GM12878 (cell line): Measurements from ENCODE around the gene SENP3. TPM values are rescaled to one million over a fixed set of nuclear protein-coding genes. Genes with fewer than 3 reads are reported as not detected.
A peak's percentile ranks its signal among the peaks of the same experiment; 100 is the strongest.

Experiments
- ATAC-seq: fragments of 200-7000 bp; cut with Tn5 transposase; 3 replicates; pipeline ENCODE4 v1.9.1; 2020; ENCODE audit warnings: mild to moderate bottlenecking, moderate library complexity
- BruUV-seq: library from RNA; stranded (reverse); fragments of 400-500 nt; replicated peaks from 2 replicates; lab custom pipeline; 2021; lab: Mats Ljungman, UMichigan
- CTCF ChIA-PET: fragments of 300-600 bp; sonication (Branson Sonifier 250); formaldehyde crosslinking; extraction: SDS; loops from one replicate; lab custom pipeline; 2021; ENCODE audit warnings: inconsistent platforms; lab: Yijun Ruan, JAX
- POLR2A ChIA-PET: fragments of 350-600 bp; formaldehyde crosslinking; extraction: SDS; loops from one replicate; lab custom pipeline; 2021; ENCODE audit warnings: inconsistent platforms; lab: Charles Lee
- RAD21 ChIA-PET: fragments of 300-600 bp; sonication (Branson Sonifier 250); formaldehyde crosslinking; loops from one replicate; lab custom pipeline; 2023; ENCODE audit warnings: antibody characterized with exemption; ENCODE audit not compliant: unreplicated experiment; lab: Charles Lee
- SMC1A ChIA-PET: fragments of 300-600 bp; sonication (Branson Sonifier 250); formaldehyde crosslinking; loops from one replicate; lab custom pipeline; 2023; ENCODE audit not compliant: unreplicated experiment, uncharacterized antibody; lab: Charles Lee
- DNase-seq: peaks from one replicate; pipeline ENCODE4 v3.0.0-alpha.2; 2011; ENCODE audit warnings: low read depth, low spot score
- FAIRE-seq: peaks from 3 replicates; lab custom pipeline; 2011; peaks lifted over from hg19 to GRCh38; lab: Jason Lieb, UNC
- H2AFZ ChIP-seq: 2 replicates; pipeline ENCODE4 v1.6.0; 2011; ENCODE audit warnings: low read depth, low read length, control low read depth; ENCODE audit not compliant: control insufficient read depth
- H3K27ac ChIP-seq: 2 replicates; pipeline ENCODE4 v1.5.1; 2011; ENCODE audit warnings: control low read depth; ENCODE audit not compliant: control insufficient read depth, insufficient read depth
- H3K27me3 ChIP-seq, 2 experiments: replicated peaks in 1 of 2; 2 replicates each; pipeline versions ENCODE4 v1.6.0 to v1.6.1; 2011; ENCODE audit warnings: low read length in 1 of 2; ENCODE audit not compliant: control insufficient read depth in 2 of 2, insufficient read depth in 2 of 2
- H3K36me3 ChIP-seq, 2 experiments: 2 replicates each; pipeline ENCODE4 v1.5.1; 2011; ENCODE audit warnings: low read length in 1 of 2; ENCODE audit not compliant: control insufficient read depth in 2 of 2, insufficient read depth in 2 of 2
- H3K4me1 ChIP-seq: 2 replicates; pipeline ENCODE4 v1.6.1; 2011; ENCODE audit warnings: mild to moderate bottlenecking, low read length, moderate library complexity, mixed read lengths; ENCODE audit not compliant: control insufficient read depth, insufficient read depth
- H3K4me2 ChIP-seq: 2 replicates; pipeline ENCODE4 v1.6.0; 2011; ENCODE audit warnings: control low read depth; ENCODE audit not compliant: control insufficient read depth, insufficient read depth
- H3K4me3 ChIP-seq: fragments of 200-600 bp; sonication (generic); 2 replicates; pipeline ENCODE4 v1.5.1; 2016
- H3K79me2 ChIP-seq: 2 replicates; pipeline ENCODE4 v1.6.0; 2011; ENCODE audit warnings: low read length; ENCODE audit not compliant: control insufficient read depth, insufficient read depth
- H3K9ac ChIP-seq: 2 replicates; pipeline ENCODE4 v1.8.0; 2011; ENCODE audit warnings: low read length, control low read depth, mixed read lengths; ENCODE audit not compliant: control insufficient read depth, insufficient read depth
- H3K9me3 ChIP-seq: replicated peaks from 3 replicates; pipeline ENCODE4 v1.5.1; 2011; ENCODE audit warnings: mild to moderate bottlenecking, low read length; ENCODE audit not compliant: control insufficient read depth, insufficient read depth
- H4K20me1 ChIP-seq: 2 replicates; pipeline ENCODE4 v1.6.0; 2011; ENCODE audit not compliant: control insufficient read depth, insufficient read depth
- CHD2 ChIP-seq: IDR thresholded peaks from 2 replicates; pipeline ENCODE4 v1.6.1; 2011; ENCODE audit warnings: low read depth, low read length, improper control_type of control experiment, borderline replicate concordance
- ETV6 ChIP-seq, 2 experiments: fragments of 450-650 bp in 1 of 2; IDR thresholded peaks in 1 of 2; conservative IDR thresholded peaks in 1 of 2; 2 replicates each; pipeline ENCODE4 v1.6.1; 2014; ENCODE audit warnings: antibody characterized with exemption in 1 of 2, borderline replicate concordance in 1 of 2, low read depth in 1 of 2, mild to moderate bottlenecking in 1 of 2, moderate library complexity in 1 of 2
- KAT2A ChIP-seq: conservative IDR thresholded peaks from 2 replicates; pipeline ENCODE4 v1.6.1; 2011; ENCODE audit warnings: low read depth, low read length; ENCODE audit not compliant: control insufficient read depth
- PAX5 ChIP-seq: IDR thresholded peaks from 2 replicates; pipeline ENCODE4 v1.6.1; 2011; ENCODE audit warnings: low read depth, low read length, borderline replicate concordance
- TAF1 ChIP-seq: IDR thresholded peaks from 2 replicates; pipeline ENCODE4 v1.6.1; 2011; ENCODE audit warnings: mild to moderate bottlenecking, low read depth, low read length, borderline replicate concordance
- TCF3 ChIP-seq: IDR thresholded peaks from 2 replicates; pipeline ENCODE4 v1.6.1; 2012; ENCODE audit warnings: low read depth, mild to moderate bottlenecking, low read length, borderline replicate concordance; ENCODE audit not compliant: insufficient read depth
- YBX1 ChIP-seq: fragments of 450-650 bp; IDR thresholded peaks from 2 replicates; pipeline ENCODE4 v1.6.1; 2016; ENCODE audit warnings: antibody characterized with exemption
- ZNF207 ChIP-seq: fragments of 450-650 bp; IDR thresholded peaks from 2 replicates; pipeline ENCODE4 v1.6.1; 2014; ENCODE audit warnings: antibody characterized with exemption, mild to moderate bottlenecking, borderline replicate concordance
- whole genome bisulfite sequencing: methylation state at CpG from one replicate; pipeline ENCODE4 v1.1.6; 2016; ENCODE audit warnings: low lambda C conversion rate; ENCODE audit not compliant: insufficient replicate concordance, insufficient coverage; ENCODE audit errors: missing lambda C conversion rate; 5-methylcytosine and 5-hydroxymethylcytosine counted together
- in situ Hi-C: fragments of 300-500 bp; cut with MboI; formaldehyde crosslinking; loops from 9 replicates; pipeline ENCODE4 v1.14.3; 2018; ENCODE audit warnings: mixed read lengths
- intact Hi-C: fragments of 100-400 bp; cut with micrococcal nuclease; formaldehyde crosslinking; loops from one replicate; pipeline ENCODE4 v1.14.2; 2022; ENCODE audit not compliant: unreplicated experiment
- polyA plus RNA-seq, 11 experiments: library from polyadenylated mRNA; depleted of rRNA in 4 of 11; unstranded in 6 of 11; stranded (reverse) in 5 of 11; fragments of >200 nt; fragmentation: Nextera tagmentation in 4 of 11; fragmentation: Illumina TruSeq in 1 of 11; extraction: Ambion mirVana in 4 of 11; extraction: Trizol in 1 of 11; gene quantifications; 1 replicate in 1 of 11; 2 replicates in 10 of 11; pipeline versions ENCODE4 v1.2.1 to v1.2.3, GENCODE V29; 2011 to 2016; ENCODE audit warnings: inconsistent platforms in 2 of 11, missing spikeins in 2 of 11, low read depth in 1 of 11
- total RNA-seq, 4 experiments: library from RNA; depleted of rRNA in 3 of 4; stranded (reverse); fragments of >200 nt in 3 of 4; fragmentation: Illumina TruSeq in 1 of 4; extraction: Trizol in 1 of 4; gene quantifications; 2 replicates each; pipeline versions ENCODE4 v1.2.1 to v1.2.3, GENCODE V29; 2013 to 2021
- TF ChIP-seq, protein P1 (sequence below): IDR thresholded peaks from 2 replicates; pipeline ENCODE4 v1.6.1; 2011; ENCODE audit warnings: mild to moderate bottlenecking, low read depth, low read length, moderate library complexity; ENCODE audit not compliant: insufficient replicate concordance
- TF ChIP-seq, protein P2 (sequence below): IDR thresholded peaks from 2 replicates; pipeline ENCODE4 v1.6.1; 2012; ENCODE audit warnings: improper control_type of control experiment, low read depth, low read length; ENCODE audit not compliant: insufficient replicate concordance
- TF ChIP-seq, protein P3 (sequence below): fragments of 450-650 bp; IDR thresholded peaks from 2 replicates; pipeline ENCODE4 v1.6.1; 2017; ENCODE audit warnings: antibody characterized with exemption, mild to moderate bottlenecking, moderate library complexity

SENP3 gene
- total and polyA plus RNA-seq, 10 of the 15 experiments (the other 5 are each of a cell fraction or from before 2014, with no cell fraction given), result 1.8 to 113 (median 72.3) TPM

DNA sequence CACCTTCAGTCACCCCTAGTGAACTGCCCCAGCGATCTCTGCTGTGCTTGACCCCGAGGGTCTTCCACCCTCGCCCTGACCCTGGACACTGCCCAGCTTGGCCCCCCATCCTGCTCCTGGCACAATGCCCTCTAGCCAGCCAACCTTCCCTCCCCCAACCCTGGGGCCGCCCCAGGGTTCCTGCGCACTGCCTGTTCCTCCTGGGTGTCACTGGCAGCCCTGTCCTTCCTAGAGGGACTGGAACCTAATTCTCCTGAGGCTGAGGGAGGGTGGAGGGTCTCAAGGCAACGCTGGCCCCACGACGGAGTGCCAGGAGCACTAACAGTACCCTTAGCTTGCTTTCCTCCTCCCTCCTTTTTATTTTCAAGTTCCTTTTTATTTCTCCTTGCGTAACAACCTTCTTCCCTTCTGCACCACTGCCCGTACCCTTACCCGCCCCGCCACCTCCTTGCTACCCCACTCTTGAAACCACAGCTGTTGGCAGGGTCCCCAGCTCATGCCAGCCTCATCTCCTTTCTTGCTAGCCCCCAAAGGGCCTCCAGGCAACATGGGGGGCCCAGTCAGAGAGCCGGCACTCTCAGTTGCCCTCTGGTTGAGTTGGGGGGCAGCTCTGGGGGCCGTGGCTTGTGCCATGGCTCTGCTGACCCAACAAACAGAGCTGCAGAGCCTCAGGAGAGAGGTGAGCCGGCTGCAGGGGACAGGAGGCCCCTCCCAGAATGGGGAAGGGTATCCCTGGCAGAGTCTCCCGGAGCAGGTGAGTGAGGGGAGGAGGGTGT, 3.0 kb upstream of the SENP3 start, which contains the start of gene TNFSF13:
TSS of gene TNFSF13 (plus strand) at position 207 of the 776 bp plus-strand sequence. CDS start at position 497, 290 bp downstream.
- Histone ChIP-seq H3K79me2 (peaks cover 23% of the 10 kb centered on the region), H3K9me3 (no peaks in the 10 kb centered on the region), H3K4me2 (peak within 1 kb of the TSS; percentile 92), H2AFZ (peak within 1 kb of the TSS; percentile 82), H3K27me3 (no peaks in the 10 kb centered on the region), H4K20me1 (no peaks in the 10 kb centered on the region), H3K4me3 (peak within 1 kb of the TSS; percentile 66), H3K27ac (peak within 1 kb of the TSS; percentile 84), H3K36me3 (no peaks in the 10 kb centered on the region; a peak in 1 of 4 replicates), H3K4me1 (peaks cover 38% of the 10 kb centered on the region), H3K9ac (peak within 1 kb of the TSS; percentile 70)
- FAIRE-seq, result no peak
- ChIA-PET SMC1A (interaction anchor here (0.7 to 4.9 kb wide), 12 partner anchors 20 to 123 kb away, joined by 3 to 35 read pairs (median 4); partner anchors contain the start of genes CD68 and TMEM102), CTCF (interaction anchor here (0.7 to 6.2 kb wide), 9 partner anchors 25 to 214 kb away, joined by 3 to 192 read pairs (median 5); partner anchors contain the start of genes MPDU1, TMEM95, TP53 and WRAP53), RAD21 (interaction anchor here (0.7 to 4.9 kb wide), 8 partner anchors 34 to 203 kb away, joined by 3 to 84 read pairs (median 6); partner anchors contain the start of genes FGF11, TMEM95 and TP53), POLR2A (interaction anchor here (0.9 to 4.2 kb wide), 11 partner anchors 11 to 129 kb away, joined by 3 to 36 read pairs (median 4); partner anchors contain the start of genes MPDU1, TMEM102, TP53 and WRAP53)
- TSS peak; percentile 44 for BruUV-seq
- 61% methylated on average over 16 of the region's 16 CpGs for WGBS
- intact Hi-C loops (no loop called here), in situ Hi-C loops (loop anchor here (25.0 kb wide), 1 partner anchor 521 kb away; the partner anchor contains the start of genes SLC16A11 and SLC16A13)
- no peak for DNase-seq
- ATAC-seq, result peak; percentile 10; the same call in 2 of the 3 replicates
- TF ChIP-seq, protein P1, sequence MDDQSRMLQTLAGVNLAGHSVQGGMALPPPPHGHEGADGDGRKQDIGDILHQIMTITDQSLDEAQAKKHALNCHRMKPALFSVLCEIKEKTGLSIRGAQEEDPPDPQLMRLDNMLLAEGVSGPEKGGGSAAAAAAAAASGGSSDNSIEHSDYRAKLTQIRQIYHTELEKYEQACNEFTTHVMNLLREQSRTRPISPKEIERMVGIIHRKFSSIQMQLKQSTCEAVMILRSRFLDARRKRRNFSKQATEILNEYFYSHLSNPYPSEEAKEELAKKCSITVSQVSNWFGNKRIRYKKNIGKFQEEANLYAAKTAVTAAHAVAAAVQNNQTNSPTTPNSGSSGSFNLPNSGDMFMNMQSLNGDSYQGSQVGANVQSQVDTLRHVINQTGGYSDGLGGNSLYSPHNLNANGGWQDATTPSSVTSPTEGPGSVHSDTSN, result no peak
- TF ChIP-seq, protein P2, sequence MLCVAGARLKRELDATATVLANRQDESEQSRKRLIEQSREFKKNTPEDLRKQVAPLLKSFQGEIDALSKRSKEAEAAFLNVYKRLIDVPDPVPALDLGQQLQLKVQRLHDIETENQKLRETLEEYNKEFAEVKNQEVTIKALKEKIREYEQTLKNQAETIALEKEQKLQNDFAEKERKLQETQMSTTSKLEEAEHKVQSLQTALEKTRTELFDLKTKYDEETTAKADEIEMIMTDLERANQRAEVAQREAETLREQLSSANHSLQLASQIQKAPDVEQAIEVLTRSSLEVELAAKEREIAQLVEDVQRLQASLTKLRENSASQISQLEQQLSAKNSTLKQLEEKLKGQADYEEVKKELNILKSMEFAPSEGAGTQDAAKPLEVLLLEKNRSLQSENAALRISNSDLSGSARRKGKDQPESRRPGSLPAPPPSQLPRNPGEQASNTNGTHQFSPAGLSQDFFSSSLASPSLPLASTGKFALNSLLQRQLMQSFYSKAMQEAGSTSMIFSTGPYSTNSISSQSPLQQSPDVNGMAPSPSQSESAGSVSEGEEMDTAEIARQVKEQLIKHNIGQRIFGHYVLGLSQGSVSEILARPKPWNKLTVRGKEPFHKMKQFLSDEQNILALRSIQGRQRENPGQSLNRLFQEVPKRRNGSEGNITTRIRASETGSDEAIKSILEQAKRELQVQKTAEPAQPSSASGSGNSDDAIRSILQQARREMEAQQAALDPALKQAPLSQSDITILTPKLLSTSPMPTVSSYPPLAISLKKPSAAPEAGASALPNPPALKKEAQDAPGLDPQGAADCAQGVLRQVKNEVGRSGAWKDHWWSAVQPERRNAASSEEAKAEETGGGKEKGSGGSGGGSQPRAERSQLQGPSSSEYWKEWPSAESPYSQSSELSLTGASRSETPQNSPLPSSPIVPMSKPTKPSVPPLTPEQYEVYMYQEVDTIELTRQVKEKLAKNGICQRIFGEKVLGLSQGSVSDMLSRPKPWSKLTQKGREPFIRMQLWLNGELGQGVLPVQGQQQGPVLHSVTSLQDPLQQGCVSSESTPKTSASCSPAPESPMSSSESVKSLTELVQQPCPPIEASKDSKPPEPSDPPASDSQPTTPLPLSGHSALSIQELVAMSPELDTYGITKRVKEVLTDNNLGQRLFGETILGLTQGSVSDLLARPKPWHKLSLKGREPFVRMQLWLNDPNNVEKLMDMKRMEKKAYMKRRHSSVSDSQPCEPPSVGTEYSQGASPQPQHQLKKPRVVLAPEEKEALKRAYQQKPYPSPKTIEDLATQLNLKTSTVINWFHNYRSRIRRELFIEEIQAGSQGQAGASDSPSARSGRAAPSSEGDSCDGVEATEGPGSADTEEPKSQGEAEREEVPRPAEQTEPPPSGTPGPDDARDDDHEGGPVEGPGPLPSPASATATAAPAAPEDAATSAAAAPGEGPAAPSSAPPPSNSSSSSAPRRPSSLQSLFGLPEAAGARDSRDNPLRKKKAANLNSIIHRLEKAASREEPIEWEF, result no peak
- TF ChIP-seq PAX5 (no peak), ZNF207 (no peak), KAT2A (no peak), ETV6 (conservative IDR thresholded peaks at IDR 0.05 in 1 of 2, IDR thresholded peaks at IDR 0.05 in 1 of 2; ENCODE audit: borderline replicate concordance in 1 of 2, low read depth in 1 of 2) (no peak), YBX1 (no peak), TAF1 (no peak), TCF3 (no peak), CHD2 (0 out of 2 replicates have a peak, but pooled peaks have one; percentile 24)
- TF ChIP-seq, protein P3, sequence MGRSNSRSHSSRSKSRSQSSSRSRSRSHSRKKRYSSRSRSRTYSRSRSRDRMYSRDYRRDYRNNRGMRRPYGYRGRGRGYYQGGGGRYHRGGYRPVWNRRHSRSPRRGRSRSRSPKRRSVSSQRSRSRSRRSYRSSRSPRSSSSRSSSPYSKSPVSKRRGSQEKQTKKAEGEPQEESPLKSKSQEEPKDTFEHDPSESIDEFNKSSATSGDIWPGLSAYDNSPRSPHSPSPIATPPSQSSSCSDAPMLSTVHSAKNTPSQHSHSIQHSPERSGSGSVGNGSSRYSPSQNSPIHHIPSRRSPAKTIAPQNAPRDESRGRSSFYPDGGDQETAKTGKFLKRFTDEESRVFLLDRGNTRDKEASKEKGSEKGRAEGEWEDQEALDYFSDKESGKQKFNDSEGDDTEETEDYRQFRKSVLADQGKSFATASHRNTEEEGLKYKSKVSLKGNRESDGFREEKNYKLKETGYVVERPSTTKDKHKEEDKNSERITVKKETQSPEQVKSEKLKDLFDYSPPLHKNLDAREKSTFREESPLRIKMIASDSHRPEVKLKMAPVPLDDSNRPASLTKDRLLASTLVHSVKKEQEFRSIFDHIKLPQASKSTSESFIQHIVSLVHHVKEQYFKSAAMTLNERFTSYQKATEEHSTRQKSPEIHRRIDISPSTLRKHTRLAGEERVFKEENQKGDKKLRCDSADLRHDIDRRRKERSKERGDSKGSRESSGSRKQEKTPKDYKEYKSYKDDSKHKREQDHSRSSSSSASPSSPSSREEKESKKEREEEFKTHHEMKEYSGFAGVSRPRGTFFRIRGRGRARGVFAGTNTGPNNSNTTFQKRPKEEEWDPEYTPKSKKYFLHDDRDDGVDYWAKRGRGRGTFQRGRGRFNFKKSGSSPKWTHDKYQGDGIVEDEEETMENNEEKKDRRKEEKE, result no peak
